WTC11 (cell line): ENCODE results near the gene NDUFC2.

Experiments used
- ELF4 ChIP-seq: sonication (generic); formaldehyde crosslinking; IDR thresholded peaks from 2 replicates; pipeline ENCODE4 v1.8.1; 2022; ENCODE audit warnings: low read depth, mild to moderate bottlenecking, moderate library complexity, missing genetic modification reagents
- MLX ChIP-seq: sonication (generic); formaldehyde crosslinking; IDR thresholded peaks from 2 replicates; pipeline ENCODE4 v1.8.1; 2023; ENCODE audit warnings: mild to moderate bottlenecking, missing genetic modification reagents, moderate library complexity

GRCh38 chr11:78067704-78068103 is 12.0 kb downstream of the NDUFC2 start:
- TF ChIP-seq ELF4 (CRISPR knock-in tag), result no peak
- no peak for TF ChIP-seq MLX (CRISPR knock-in tag)
